Measurements from ENCODE around the gene MAP1S. TPM values are rescaled to one million over a fixed set of nuclear protein-coding genes. Genes with fewer than 3 reads are reported as not detected.

The MAP1S gene
- total and polyA plus RNA-seq, 2 of the 4 experiments (the other 2 are of a cell fraction), result 6.1 to 48.6 TPM

GRCh38 chr19:17718550-17718946 is 732 bp upstream of the MAP1S start:
- Histone ChIP-seq H3K4me3 (ENCODE audit: insufficient read depth, low read depth, low read length) (no peak overlapping the region), H2BK5ac (ENCODE audit: low read depth, low read length, poor library complexity, severe bottlenecking) (no peak overlapping the region), H3K23ac (ENCODE audit: low read depth, low read length) (0 out of 2 replicates have a peak overlapping the region, but pooled peaks have one; percentile 16), H3K14ac (replicated peaks; ENCODE audit: low read depth, low read length) (no peak overlapping the region), H4K8ac (ENCODE audit: low read depth in 2 of 2, low read length in 2 of 2) (peak overlapping the region; percentile 85 to 100), H3K4me2 (ENCODE audit: low read depth, low read length) (no peak overlapping the region), H3K18ac (ENCODE audit: low read depth, low read length) (no peak overlapping the region), H3K79me1 (ENCODE audit: low read depth in 1 of 2, low read length in 2 of 2) (peaks cover 3 to 37% of the 10 kb centered on the region in 2 experiments), H2AK5ac (ENCODE audit: low read depth, low read length) (peak overlapping the region; percentile 93), H3K9me3 (ENCODE audit: control insufficient read depth, insufficient read depth, low read length) (no peaks in the 10 kb centered on the region), H2AK9ac (replicated peaks; ENCODE audit: low read depth, low read length, poor library complexity) (peak overlapping the region; percentile 96), H3K56ac (ENCODE audit: extremely low read depth, insufficient read depth, low read length) (no peak overlapping the region), H4K5ac (ENCODE audit: low read depth, low read length) (peak overlapping the region; percentile 86; the same call in 1 of the 2 replicates), H2AFZ (replicated peaks; ENCODE audit: low read length, poor library complexity) (peak overlapping the region; percentile 96), H3K27ac (ENCODE audit: insufficient read depth, low read length) (no peak overlapping the region; the same call in 1 of the 2 replicates), H2BK120ac (ENCODE audit: low read depth, low read length) (peak overlapping the region; percentile 8), H3K9me1 (ENCODE audit: insufficient read depth, low read length) (peaks cover 16% of the 10 kb centered on the region), H3K27me3 (ENCODE audit: control insufficient read depth, insufficient read depth, low read length) (no peaks in the 10 kb centered on the region), H4K20me1 (ENCODE audit: insufficient read depth, low read length) (peaks cover 21% of the 10 kb centered on the region), H3K4me1 (ENCODE audit: control insufficient read depth, insufficient read depth, low read length) (peaks cover 13% of the 10 kb centered on the region), H3K9ac (ENCODE audit: low read depth, low read length) (no peak overlapping the region), H2BK15ac (ENCODE audit: low read depth, low read length) (peak overlapping the region; percentile 90; the same call in 1 of the 3 replicates), H3K36me3 (ENCODE audit: control insufficient read depth, insufficient read depth, low read length) (peaks cover 8% of the 10 kb centered on the region; the same call in 1 of the 2 replicates), H4K91ac (ENCODE audit: insufficient read depth, low read depth, low read length) (no peak overlapping the region; the same call in 1 of the 2 replicates), H3K4ac (ENCODE audit: low read depth, low read length) (peak overlapping the region; percentile 75), H2BK20ac (ENCODE audit: low read depth, low read length) (no peak overlapping the region)
- no CpG with 5 or more reads among the region's 4 CpGs for WGBS, 2 experiments (ENCODE audit: extremely low coverage in 2 of 2, insufficient read length in 1 of 2)
- intact Hi-C loops (cut with micrococcal nuclease) (no loop called here), in situ Hi-C loops (cut with MboI; ENCODE audit: low sequenced_read_pairs) (no loop called here), dilution Hi-C loops (cut with HindIII; ENCODE audit: low sequenced_read_pairs, unreplicated experiment) (no loop called here)
- no TSS peak for BruUV-seq (replicated peaks)
- DNase-seq (no peak), ATAC-seq (ENCODE audit: low read depth) (no peak)
- no peak for TF ChIP-seq RCOR1 (IDR thresholded peaks at IDR 0.05; ENCODE audit: insufficient replicate concordance, low read length)
- TF ChIP-seq MXI1 (IDR thresholded peaks at IDR 0.05; ENCODE audit: borderline replicate concordance, low read depth, low read length), result no peak
- TF ChIP-seq RFX5 (IDR thresholded peaks at IDR 0.05; ENCODE audit: low read depth, low read length), result no peak
- TF ChIP-seq CHD1 (IDR thresholded peaks at IDR 0.05; ENCODE audit: low read depth, low read length), result no peak
- TF ChIP-seq FOS (IDR thresholded peaks at IDR 0.05; ENCODE audit: low read depth, low read length), result no peak
- TF ChIP-seq, protein P1, sequence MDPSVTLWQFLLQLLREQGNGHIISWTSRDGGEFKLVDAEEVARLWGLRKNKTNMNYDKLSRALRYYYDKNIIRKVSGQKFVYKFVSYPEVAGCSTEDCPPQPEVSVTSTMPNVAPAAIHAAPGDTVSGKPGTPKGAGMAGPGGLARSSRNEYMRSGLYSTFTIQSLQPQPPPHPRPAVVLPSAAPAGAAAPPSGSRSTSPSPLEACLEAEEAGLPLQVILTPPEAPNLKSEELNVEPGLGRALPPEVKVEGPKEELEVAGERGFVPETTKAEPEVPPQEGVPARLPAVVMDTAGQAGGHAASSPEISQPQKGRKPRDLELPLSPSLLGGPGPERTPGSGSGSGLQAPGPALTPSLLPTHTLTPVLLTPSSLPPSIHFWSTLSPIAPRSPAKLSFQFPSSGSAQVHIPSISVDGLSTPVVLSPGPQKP (IDR thresholded peaks at IDR 0.05; ENCODE audit: borderline replicate concordance, low read depth, low read length), result no peak
- TF ChIP-seq MAFK (IDR thresholded peaks at IDR 0.05; ENCODE audit: low read depth, low read length), result no peak
- TF ChIP-seq MAZ (IDR thresholded peaks at IDR 0.05; ENCODE audit: borderline replicate concordance, low read depth, low read length), result no peak
- TF ChIP-seq CEBPB (IDR thresholded peaks at IDR 0.05; ENCODE audit: low read depth, low read length), result no peak
- no peak for TF ChIP-seq BHLHE40 (IDR thresholded peaks at IDR 0.05; ENCODE audit: low read depth, low read length)
- no peak for TF ChIP-seq POLR2A (IDR thresholded peaks at IDR 0.05; ENCODE audit: low read depth, low read length)
- no peak for TF ChIP-seq USF2 (IDR thresholded peaks at IDR 0.05; ENCODE audit: low read depth, low read length)
- TF ChIP-seq SMC3 (IDR thresholded peaks at IDR 0.05; ENCODE audit: low read depth, low read length), result no peak
- TF ChIP-seq NFE2L2 (IDR thresholded peaks at IDR 0.05; ENCODE audit: low read depth, low read length), result no peak
- CTCF ChIA-PET, result interaction anchor here (0.6 kb wide), 1 partner anchor 48 kb away, joined by 4 read pairs; no protein-coding TSS in a partner anchor
- POLR2A ChIA-PET (ENCODE audit: unreplicated experiment), result no interaction called here
